HG03108 (cell line): ENCODE measurements around the gene SH3BGRL3.
"Not testable (repeated sequence)": the region's sequence is repeated elsewhere in the genome, so short reads cannot be mapped to it uniquely, and the experiment has no call there.

Experiments
- ATAC-seq: cut with Tn5 transposase; IDR thresholded peaks from one replicate; pipeline ENCODE4 v1.9.1; 2021; ENCODE audit warnings: moderate library complexity; ENCODE audit not compliant: unreplicated experiment

Gene SH3BGRL3

GRCh38 chr1:26314501-26314900, 34.6 kb downstream of the SH3BGRL3 start:
- no peak for ATAC-seq

GRCh38 chr1:26315874-26316850, 36.3 kb downstream of the SH3BGRL3 start:
- no peak for ATAC-seq

- ATAC-seq = no peak
Observed at GRCh38 chr1:26317146-26317545, 37.3 kb downstream of the SH3BGRL3 start.

GRCh38 chr1:26317612-26318337, 37.9 kb downstream of the SH3BGRL3 start, which contains the start of gene CD52:
TSS of gene CD52 (plus strand) at chr1:26317958. CDS start at chr1:26318018, 60 bp downstream.
- peak; percentile 30 for ATAC-seq

GRCh38 chr1:26318338-26319064, 38.6 kb downstream of the SH3BGRL3 start:
- no peak for ATAC-seq

- no peak for ATAC-seq
Observed at GRCh38 chr1:26320896-26321295, 41.0 kb downstream of the SH3BGRL3 start.

GRCh38 chr1:26321315-26322041, 41.6 kb downstream of the SH3BGRL3 start:
- ATAC-seq = peak; percentile 35

GRCh38 chr1:26322042-26322331, 42.1 kb downstream of the SH3BGRL3 start:
- ATAC-seq = no peak

GRCh38 chr1:26323382-26323781, 43.5 kb downstream of the SH3BGRL3 start:
- ATAC-seq = no peak

- no peak for ATAC-seq
Observed at GRCh38 chr1:26324550-26324949, 44.7 kb downstream of the SH3BGRL3 start.

- ATAC-seq = no peak
Observed at GRCh38 chr1:26327956-26328362, 48.1 kb downstream of the SH3BGRL3 start.

GRCh38 chr1:26328597-26328996, 48.7 kb downstream of the SH3BGRL3 start:
- ATAC-seq = no peak

- not testable (repeated sequence) for ATAC-seq
Observed at GRCh38 chr1:26329380-26329779, 49.5 kb downstream of the SH3BGRL3 start.

GRCh38 chr1:26330276-26330675, 50.4 kb downstream of the SH3BGRL3 start:
- ATAC-seq = no peak
